Tibial nerve (tissue), 4 donors: ENCODE measurements around the gene NPIPB2. TPM values are rescaled to one million over a fixed set of nuclear protein-coding genes. Genes with fewer than 3 reads are reported as not detected.
A peak's percentile ranks its signal among the peaks of the same experiment; 100 is the strongest.

Experiments
- DNase-seq, 2 donors: peaks; one replicate each; pipeline ENCODE4 v3.0.0-alpha.2; 2019; ENCODE audit warnings: low spot score in 2 of 2
- H3K27ac ChIP-seq, 4 donors: fragments of 200-600 bp; sonication (generic) in 3 of 4; one replicate each; pipeline ENCODE4 v1.5.1; 2017 to 2019; ENCODE audit warnings: mild to moderate bottlenecking in 1 of 4
- H3K27me3 ChIP-seq, 2 donors: fragments of 200-600 bp; sonication (generic) in 1 of 2; one replicate each; pipeline versions ENCODE4 v1.5.1 to v1.6.0; 2017 to 2019
- H3K36me3 ChIP-seq, 3 donors: fragments of 200-600 bp; sonication (generic); one replicate each; pipeline ENCODE4 v1.5.1; 2018 to 2019
- H3K4me1 ChIP-seq, 4 donors: fragments of 200-600 bp; sonication (generic) in 3 of 4; one replicate each; pipeline ENCODE4 v1.5.1; 2017 to 2019
- H3K4me3 ChIP-seq, 4 donors: fragments of 200-600 bp; sonication (generic) in 3 of 4; one replicate each; pipeline ENCODE4 v1.5.1; 2017 to 2019; ENCODE audit warnings: mild to moderate bottlenecking in 1 of 4, moderate library complexity in 1 of 4
- H3K9me3 ChIP-seq, 4 donors: fragments of 200-600 bp; sonication (generic) in 3 of 4; one replicate each; pipeline ENCODE4 v1.5.1; 2017 to 2019
- EP300 ChIP-seq, 2 donors: sonication (generic); formaldehyde crosslinking; IDR thresholded peaks; one replicate each; pipeline ENCODE4 v1.6.1; 2017; ENCODE audit warnings: antibody characterized with exemption in 2 of 2, mild to moderate bottlenecking in 1 of 2
- POLR2A ChIP-seq, 2 donors: fragments of 450-650 bp; IDR thresholded peaks; one replicate each; pipeline ENCODE4 v1.6.1; 2017; ENCODE audit warnings: antibody characterized with exemption in 2 of 2, mild to moderate bottlenecking in 2 of 2, moderate library complexity in 2 of 2
- WGBS, 2 donors: methylation state at CpG; one replicate each; pipeline ENCODE4 v1.1.5; 2018; 5-methylcytosine and 5-hydroxymethylcytosine counted together
- total RNA-seq, 4 donors: library from RNA; depleted of rRNA; stranded (reverse); fragments of >200 nt; gene quantifications; one replicate each; pipeline ENCODE4 v1.1.0, GENCODE V29; 2016
- TF ChIP-seq, protein P1 (sequence below), 5 experiments: fragments of 200-600 bp in 3 of 5; fragments of 450-650 bp in 2 of 5; sonication (generic) in 3 of 5; IDR thresholded peaks; one replicate each; pipeline ENCODE4 v1.5.1; 2016 to 2019; ENCODE audit warnings: antibody characterized with exemption in 5 of 5, mild to moderate bottlenecking in 3 of 5, moderate library complexity in 2 of 5

The NPIPB2 gene
- total RNA-seq, 4 donors from 2014 or later = 6.8 to 12.6 (median 8.3) TPM

DNA sequence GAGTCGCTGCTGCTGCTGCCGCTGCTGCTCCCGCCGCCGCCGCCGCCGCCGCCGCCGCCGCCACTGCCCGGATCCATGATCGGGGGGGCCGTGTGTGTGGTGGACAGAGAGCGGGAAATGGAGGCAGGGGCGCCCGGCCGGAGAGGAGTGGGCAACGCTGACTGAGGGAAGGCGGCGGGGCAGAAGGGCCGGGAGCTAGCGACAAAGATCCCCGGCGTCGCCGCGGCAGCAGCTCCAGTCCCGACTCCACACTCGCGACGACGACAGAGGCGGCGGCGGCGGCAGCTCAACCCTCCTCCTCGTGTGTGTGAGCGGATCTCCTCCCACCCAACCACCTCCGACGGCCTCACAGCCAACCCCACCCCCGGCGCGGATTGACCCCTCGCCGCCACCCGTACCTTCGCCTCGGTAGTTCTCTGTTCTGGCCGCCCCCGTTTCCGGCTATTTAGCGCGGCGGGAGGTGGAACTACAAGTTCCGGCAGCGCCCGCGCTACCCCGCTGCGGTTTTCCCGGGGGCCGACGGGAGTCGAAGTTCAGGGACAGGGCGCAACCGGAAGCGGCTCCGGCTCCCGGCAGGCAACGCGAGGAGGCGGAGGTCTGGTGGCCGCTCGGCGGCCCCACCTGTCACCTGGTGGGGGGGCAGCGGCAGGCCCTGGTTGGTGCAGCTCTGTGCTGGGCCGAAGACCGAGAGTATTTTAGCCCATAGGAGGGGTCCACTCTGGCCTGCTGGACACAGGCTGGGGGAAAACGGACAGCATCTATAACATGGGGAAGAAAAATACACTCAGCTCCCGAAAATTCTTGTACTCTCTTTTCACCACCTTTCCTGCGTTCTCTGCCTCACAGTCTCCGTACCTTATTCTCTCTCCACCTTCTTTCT lies 26.0 kb downstream of the NPIPB2 start, which contains the start of gene GSPT1:
GSPT1 (minus strand) TSS at position 313 of the 880 bp plus-strand sequence; CDS start at position 77, 236 bp downstream.
- no peaks in the 10 kb centered on the region for H3K27me3 ChIP-seq
- H3K36me3 ChIP-seq = no peaks in the 10 kb centered on the region
- WGBS, 2 donors = 1% methylated on average over 31 to 61 of the region's 84 CpGs
- peak within 1 kb of the TSS; percentile 67 to 95 (median 93) for H3K27ac ChIP-seq
- peak within 1 kb of the TSS; percentile 83 to 87 (median 86) for H3K4me3 ChIP-seq
- peaks cover 0 to 41% (median 16%) of the 10 kb centered on the region in 4 donors for H3K4me1 ChIP-seq
- DNase-seq = peak; percentile 98
- no peaks in the 10 kb centered on the region for H3K9me3 ChIP-seq
- peak; percentile 30 to 83 for TF ChIP-seq POLR2A (IDR thresholded peaks at IDR 0.05)
- TF ChIP-seq EP300 (IDR thresholded peaks at IDR 0.05) = peak; percentile 97
- TF ChIP-seq, protein P1, sequence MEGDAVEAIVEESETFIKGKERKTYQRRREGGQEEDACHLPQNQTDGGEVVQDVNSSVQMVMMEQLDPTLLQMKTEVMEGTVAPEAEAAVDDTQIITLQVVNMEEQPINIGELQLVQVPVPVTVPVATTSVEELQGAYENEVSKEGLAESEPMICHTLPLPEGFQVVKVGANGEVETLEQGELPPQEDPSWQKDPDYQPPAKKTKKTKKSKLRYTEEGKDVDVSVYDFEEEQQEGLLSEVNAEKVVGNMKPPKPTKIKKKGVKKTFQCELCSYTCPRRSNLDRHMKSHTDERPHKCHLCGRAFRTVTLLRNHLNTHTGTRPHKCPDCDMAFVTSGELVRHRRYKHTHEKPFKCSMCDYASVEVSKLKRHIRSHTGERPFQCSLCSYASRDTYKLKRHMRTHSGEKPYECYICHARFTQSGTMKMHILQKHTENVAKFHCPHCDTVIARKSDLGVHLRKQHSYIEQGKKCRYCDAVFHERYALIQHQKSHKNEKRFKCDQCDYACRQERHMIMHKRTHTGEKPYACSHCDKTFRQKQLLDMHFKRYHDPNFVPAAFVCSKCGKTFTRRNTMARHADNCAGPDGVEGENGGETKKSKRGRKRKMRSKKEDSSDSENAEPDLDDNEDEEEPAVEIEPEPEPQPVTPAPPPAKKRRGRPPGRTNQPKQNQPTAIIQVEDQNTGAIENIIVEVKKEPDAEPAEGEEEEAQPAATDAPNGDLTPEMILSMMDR (IDR thresholded peaks at IDR 0.05) = peak in 3 of 5 experiments; percentile 22 to 87 (median 83)

DNA sequence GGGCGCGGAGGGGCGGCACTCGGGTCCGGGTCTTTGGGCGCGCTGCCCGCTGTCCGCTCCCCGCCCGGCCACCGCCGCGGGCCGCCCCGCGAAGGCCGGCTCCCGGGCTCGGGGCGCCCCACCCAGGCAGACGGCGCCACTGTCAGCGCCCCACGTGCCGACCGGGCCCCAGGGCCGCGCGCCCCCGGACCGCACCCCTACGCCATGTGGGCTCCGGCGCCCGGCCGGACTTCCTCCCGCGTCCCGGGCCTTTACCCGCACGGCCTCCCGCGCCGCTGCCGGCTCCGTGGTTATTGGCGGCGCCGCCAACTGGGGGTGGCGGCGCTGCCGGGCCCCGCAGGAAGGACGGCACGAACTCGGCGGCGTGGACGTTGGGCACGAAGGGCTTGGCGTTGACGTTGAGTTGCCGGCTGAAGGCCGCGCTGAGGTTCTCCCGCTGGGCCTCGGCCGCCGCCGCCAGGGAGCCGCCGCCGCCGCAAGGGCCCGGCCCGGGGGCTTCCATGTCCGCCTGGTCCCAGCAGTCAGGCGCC lies 26.7 kb downstream of the NPIPB2 start:
- WGBS, 2 donors = 0 to 1% methylated on average over 4 to 48 of the region's 79 CpGs
- TF ChIP-seq, protein P1 (IDR thresholded peaks at IDR 0.05) = peak in 1 of 5 experiments; percentile 4
- TF ChIP-seq POLR2A (IDR thresholded peaks at IDR 0.05) = no peak
- Histone ChIP-seq H3K36me3 (no peaks in the 10 kb centered on the region), H3K4me1 (peaks cover 0 to 48% (median 23%) of the 10 kb centered on the region in 4 donors), H3K27me3 (no peaks in the 10 kb centered on the region), H3K9me3 (no peaks in the 10 kb centered on the region), H3K4me3 (peak overlapping the region; percentile 83 to 87 (median 86)), H3K27ac (peak overlapping the region; percentile 67 to 95 (median 93))
- DNase-seq = no peak

DNA sequence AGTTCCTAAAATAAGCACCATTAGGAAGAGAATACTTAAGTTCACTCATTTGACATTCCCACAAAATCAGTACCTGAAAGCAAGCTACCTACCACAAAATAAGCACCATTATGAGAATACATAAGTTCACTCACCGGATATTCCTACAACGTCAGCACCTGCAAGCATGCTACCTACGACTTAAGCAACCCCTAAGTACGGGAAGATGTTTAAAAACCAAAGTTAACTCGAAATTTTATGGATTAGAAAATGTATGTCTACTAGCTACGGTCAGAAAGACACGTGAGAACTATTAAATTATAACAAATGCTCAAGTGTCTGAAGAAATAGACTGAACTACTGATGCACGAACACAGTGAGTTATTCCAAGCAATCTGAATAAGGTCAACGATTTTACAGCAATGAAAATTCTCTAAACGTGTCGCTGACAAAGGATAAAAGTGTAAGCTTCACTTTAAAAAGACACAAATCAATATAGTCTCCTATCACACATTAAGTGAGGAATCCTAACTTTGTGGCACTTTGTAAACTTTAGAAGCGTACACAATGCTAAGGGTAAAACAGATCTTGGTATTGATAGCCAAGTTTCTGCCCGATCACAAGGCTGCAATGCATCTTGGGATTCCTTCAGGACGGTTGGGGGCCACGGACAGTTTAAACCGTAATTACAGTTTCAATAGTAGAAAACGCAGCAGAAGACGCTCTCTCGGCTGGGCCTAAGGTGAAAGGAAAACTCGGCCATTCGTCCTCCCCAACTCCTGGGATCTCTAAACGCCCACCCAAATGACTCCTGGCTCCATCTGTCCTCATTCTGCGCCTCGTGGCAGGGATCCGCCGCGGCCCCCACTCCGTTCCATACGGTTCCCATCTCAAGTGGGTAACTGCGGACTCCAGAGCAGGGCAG lies 27.4 kb downstream of the NPIPB2 start:
- 5 to 7% methylated on average over 23 to 30 of the region's 30 CpGs for WGBS, 2 donors
- Histone ChIP-seq H3K9me3 (no peaks in the 10 kb centered on the region), H3K27me3 (no peaks in the 10 kb centered on the region), H3K36me3 (no peaks in the 10 kb centered on the region), H3K27ac (peak overlapping the region; percentile 67 to 95 (median 93)), H3K4me3 (peak overlapping the region; percentile 83 to 87 (median 86)), H3K4me1 (peaks cover 0 to 55% (median 27%) of the 10 kb centered on the region in 4 donors)
- no peak for DNase-seq
- TF ChIP-seq EP300 (IDR thresholded peaks at IDR 0.05) (peak in 1 of 2 donors; percentile 19), POLR2A (IDR thresholded peaks at IDR 0.05) (no peak)

DNA sequence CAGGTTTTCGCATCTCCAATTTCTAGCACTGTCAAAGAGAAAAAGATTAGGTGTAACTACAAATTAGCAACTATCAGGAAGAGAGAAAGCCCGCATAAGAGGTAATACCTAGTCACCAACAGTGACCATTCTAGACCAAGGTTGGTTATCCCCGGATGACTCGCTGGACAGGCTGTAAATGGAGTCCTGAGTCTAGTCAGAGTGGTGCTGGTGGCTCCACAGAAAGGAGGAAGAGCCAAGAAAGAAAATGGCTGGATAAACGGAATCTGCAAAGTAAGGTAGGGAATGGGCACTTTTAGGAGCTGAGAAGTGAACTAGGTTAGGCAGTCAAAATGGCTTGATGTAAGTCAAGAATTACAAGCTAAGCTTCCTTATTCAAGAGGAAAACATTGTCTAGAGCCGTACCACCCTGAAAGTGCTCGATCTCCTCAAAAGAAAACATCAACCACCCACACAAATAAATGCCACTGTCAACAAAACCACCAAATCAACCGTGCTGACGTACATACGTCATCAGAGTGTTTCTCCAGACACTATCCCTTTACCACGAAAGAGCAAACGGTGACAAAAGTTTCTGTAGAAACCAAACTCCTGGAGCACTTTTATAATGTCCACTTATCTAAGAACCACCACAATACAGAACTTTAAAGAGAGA lies 28.3 kb downstream of the NPIPB2 start:
- WGBS, 2 donors = 46 to 55% methylated on average over 12 of the region's 12 CpGs
- peak overlapping the region in 3 of 4 donors; percentile 92 to 95 (median 94) for H3K27ac ChIP-seq
- H3K9me3 ChIP-seq = no peaks in the 10 kb centered on the region
- DNase-seq = no peak
- no peaks in the 10 kb centered on the region for H3K27me3 ChIP-seq
- TF ChIP-seq EP300 (IDR thresholded peaks at IDR 0.05) (peak in 1 of 2 donors; percentile 17), POLR2A (IDR thresholded peaks at IDR 0.05) (no peak)
- H3K4me1 ChIP-seq = peaks cover 0 to 62% (median 27%) of the 10 kb centered on the region in 4 donors
- H3K36me3 ChIP-seq = no peaks in the 10 kb centered on the region
- peak overlapping the region in 3 of 4 donors; percentile 83 to 86 (median 85) for H3K4me3 ChIP-seq

DNA sequence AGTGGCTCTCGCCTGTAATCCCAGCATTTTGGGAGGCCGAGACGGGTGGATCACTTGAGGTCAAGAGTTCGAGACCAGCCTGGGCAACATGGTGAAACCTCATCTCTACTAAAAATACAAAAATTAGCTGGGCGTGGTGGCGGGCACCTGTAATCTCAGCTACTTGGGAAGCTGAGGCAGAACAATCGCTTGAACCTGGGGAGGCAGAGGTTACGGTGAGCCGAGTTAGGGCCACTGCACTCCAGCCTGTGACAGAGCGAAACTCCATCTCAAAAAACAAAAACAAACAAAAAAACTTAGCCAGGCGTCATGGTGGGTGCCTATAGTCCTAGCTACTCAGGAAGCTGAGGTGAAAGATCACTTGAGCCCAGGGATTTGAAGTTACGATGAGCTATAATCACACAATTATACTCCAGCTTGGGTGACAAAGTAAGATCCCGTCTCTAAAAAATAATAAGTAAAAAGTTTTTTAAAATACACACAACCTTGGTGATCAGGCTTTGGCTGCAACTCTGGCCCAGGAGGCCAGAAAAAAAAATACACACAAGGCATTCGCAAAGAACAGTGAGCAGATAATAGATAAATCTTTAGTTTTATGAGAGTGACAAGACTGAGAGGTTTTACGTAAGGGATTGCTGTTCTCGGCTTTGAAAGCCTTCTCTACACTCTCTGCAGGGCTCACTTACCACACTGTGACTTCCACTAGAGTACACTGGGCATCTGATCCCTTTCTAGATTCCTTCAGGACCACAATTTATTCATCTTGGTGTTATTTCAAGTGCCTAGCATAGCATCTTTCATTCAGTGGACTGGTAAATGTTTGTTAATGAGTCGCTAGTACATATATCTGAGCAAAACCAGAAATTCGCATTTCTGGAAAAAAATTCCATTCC lies 31.9 kb downstream of the NPIPB2 start:
- Histone ChIP-seq H3K4me3 (no peak overlapping the region), H3K27ac (no peak overlapping the region), H3K9me3 (no peaks in the 10 kb centered on the region), H3K4me1 (peaks cover 0 to 64% (median 34%) of the 10 kb centered on the region in 4 donors), H3K36me3 (peaks cover 0 to under 1% (median 0%) of the 10 kb centered on the region in 3 donors), H3K27me3 (no peaks in the 10 kb centered on the region)
- TF ChIP-seq, protein P1 (IDR thresholded peaks at IDR 0.05) = no peak
- TF ChIP-seq EP300 (IDR thresholded peaks at IDR 0.05) (no peak), POLR2A (IDR thresholded peaks at IDR 0.05) (no peak)
- no peak for DNase-seq
- 71% methylated on average over 18 of the region's 18 CpGs for WGBS, 2 donors
